Fibroblast of lung (primary cell): ENCODE results near the gene PTPN14.

Experiments
- CTCF ChIP-seq, 2 donors: IDR thresholded peaks in 1 of 2; conservative IDR thresholded peaks in 1 of 2; 1 replicate in 1 of 2; 2 replicates in 1 of 2; pipeline ENCODE4 v1.5.1; 2011 to 2012; ENCODE audit warnings: low read length in 2 of 2, control low read depth in 1 of 2, inconsistent platforms in 1 of 2, low read depth in 1 of 2, mild to moderate bottlenecking in 1 of 2
- EZH2 ChIP-seq: IDR thresholded peaks from 2 replicates; pipeline ENCODE4 v1.5.1; 2012; ENCODE audit warnings: low read length, control low read depth, mild to moderate bottlenecking; ENCODE audit errors: missing control alignments

- TF ChIP-seq EZH2 (no peak), CTCF (conservative IDR thresholded peaks at IDR 0.05 in 1 of 2, IDR thresholded peaks at IDR 0.05 in 1 of 2; ENCODE audit: low read depth in 1 of 2, low read length in 2 of 2) (peak; percentile 58 to 72)
Observed at GRCh38 chr1:214584805-214585766, 33.7 kb upstream of the PTPN14 start.
